MCF 10A (cell line): ENCODE data around the gene GTF2E1. TPM values are rescaled to one million over a fixed set of nuclear protein-coding genes. Genes with fewer than 3 reads are reported as not detected.

Experiments
- Bru-seq: library from RNA; stranded (reverse); fragments of 400-500 nt; gene quantifications from one replicate; lab custom pipeline; 2021; lab: Mats Ljungman, UMichigan
- BruChase-seq, 2 experiments: library from RNA; stranded (reverse); fragments of 400-500 nt; gene quantifications; one replicate each; lab custom pipeline; 2021; lab: Mats Ljungman, UMichigan
- BruUV-seq: library from RNA; stranded (reverse); fragments of 400-500 nt; replicated peaks from 2 replicates; lab custom pipeline; 2021; lab: Mats Ljungman, UMichigan
- CTCF ChIA-PET: fragments of 300-600 bp; sonication (Branson Sonifier 250); formaldehyde crosslinking; extraction: SDS; loops from one replicate; lab custom pipeline; 2021; ENCODE audit warnings: antibody characterized with exemption, inconsistent platforms; lab: Yijun Ruan, JAX
- POLR2A ChIA-PET: fragments of 300-600, 350-650 bp; sonication (Branson Sonifier 250); formaldehyde crosslinking; extraction: SDS; loops from one replicate; lab custom pipeline; 2020; ENCODE audit warnings: antibody characterized with exemption, inconsistent platforms; lab: Yijun Ruan, JAX
- DNase-seq: peaks from one replicate; pipeline ENCODE4 v3.0.0-alpha.2; 2018; ENCODE audit not compliant: unreplicated experiment
- H3K27ac Mint-ChIP-seq: one replicate; pipeline ENCODE4 v1.8.0; 2022; ENCODE audit warnings: mild to moderate bottlenecking, low read depth, mixed read lengths; ENCODE audit not compliant: unreplicated experiment
- H3K27me3 Mint-ChIP-seq: one replicate; pipeline ENCODE4 v1.8.0; 2022; ENCODE audit warnings: mixed read lengths; ENCODE audit not compliant: insufficient read depth, unreplicated experiment
- H3K36me3 Mint-ChIP-seq: one replicate; pipeline ENCODE4 v1.8.0; 2022; ENCODE audit warnings: mild to moderate bottlenecking, moderate library complexity, mixed read lengths; ENCODE audit not compliant: insufficient read depth, unreplicated experiment
- H3K4me1 Mint-ChIP-seq: one replicate; pipeline ENCODE4 v1.8.0; 2022; ENCODE audit warnings: mixed read lengths; ENCODE audit not compliant: insufficient read depth, unreplicated experiment
- H3K4me3 Mint-ChIP-seq: one replicate; pipeline ENCODE4 v1.8.0; 2022; ENCODE audit warnings: mild to moderate bottlenecking, moderate library complexity, mixed read lengths; ENCODE audit not compliant: unreplicated experiment
- H3K9me3 Mint-ChIP-seq: one replicate; pipeline ENCODE4 v1.8.0; 2022; ENCODE audit warnings: mixed read lengths; ENCODE audit not compliant: unreplicated experiment
- CTCF ChIP-seq: fragments of 200-600 bp; IDR thresholded peaks from one replicate; pipeline ENCODE4 v1.8.0; 2022; ENCODE audit warnings: antibody characterized with exemption, mild to moderate bottlenecking; ENCODE audit not compliant: unreplicated experiment
- intact Hi-C: fragments of 100-400 bp; cut with micrococcal nuclease; formaldehyde crosslinking; loops from 2 replicates; pipeline ENCODE4 v1.14.1; 2022
- long read RNA-seq: library from polyadenylated mRNA; stranded (forward); transcript quantifications from one replicate; pipeline ENCODE4 v2.0.0, GENCODE V29; 2022
- total RNA-seq: library from RNA; stranded (reverse); gene quantifications from 2 replicates; pipeline ENCODE4 v1.2.3, GENCODE V29; 2022

GTF2E1 gene
- total RNA-seq, result 18.0 and 21.6 TPM in 2 replicates
- percentile 69 among the genes with signal in this experiment for Bru-seq, nascent RNA
- percentile 58 among the genes with signal in this experiment for BruChase-seq, experiment 1, labeled RNA remaining after a 6-hour chase
- percentile 74 among the genes with signal in this experiment for BruChase-seq, experiment 2, labeled RNA remaining after a 2-hour chase
- long read RNA-seq, transcript GTF2E1-201 (5 exons, 3,012 nt), result major isoform, 24 of 35 reads
- long read RNA-seq, partial matches to known transcripts, result 3 of 35 reads
- long read RNA-seq, other reads (novel, unspliced or antisense), result 8 of 35 reads

GRCh38 chr3:120742198-120742848 is at the start of gene GTF2E1, which contains the start of gene RABL3:
Gene GTF2E1, plus strand, starts transcription at chr3:120742744. Its CDS starts 7,809 bp downstream, at chr3:120750553.
Gene RABL3, minus strand, starts transcription at chr3:120742516. Its CDS starts 9 bp downstream, at chr3:120742507.
- ChIA-PET POLR2A (interaction anchor here (0.7 to 5.5 kb wide), 12 partner anchors 10 to 511 kb away, joined by 3 to 38 read pairs (median 4); partner anchors contain the start of gene NDUFB4), CTCF (interaction anchor here (0.6 to 1.2 kb wide), 6 partner anchors 12 to 792 kb away, joined by 3 to 5 read pairs (median 4); no protein-coding TSS in a partner anchor)
- no TSS peak for BruUV-seq

DNA sequence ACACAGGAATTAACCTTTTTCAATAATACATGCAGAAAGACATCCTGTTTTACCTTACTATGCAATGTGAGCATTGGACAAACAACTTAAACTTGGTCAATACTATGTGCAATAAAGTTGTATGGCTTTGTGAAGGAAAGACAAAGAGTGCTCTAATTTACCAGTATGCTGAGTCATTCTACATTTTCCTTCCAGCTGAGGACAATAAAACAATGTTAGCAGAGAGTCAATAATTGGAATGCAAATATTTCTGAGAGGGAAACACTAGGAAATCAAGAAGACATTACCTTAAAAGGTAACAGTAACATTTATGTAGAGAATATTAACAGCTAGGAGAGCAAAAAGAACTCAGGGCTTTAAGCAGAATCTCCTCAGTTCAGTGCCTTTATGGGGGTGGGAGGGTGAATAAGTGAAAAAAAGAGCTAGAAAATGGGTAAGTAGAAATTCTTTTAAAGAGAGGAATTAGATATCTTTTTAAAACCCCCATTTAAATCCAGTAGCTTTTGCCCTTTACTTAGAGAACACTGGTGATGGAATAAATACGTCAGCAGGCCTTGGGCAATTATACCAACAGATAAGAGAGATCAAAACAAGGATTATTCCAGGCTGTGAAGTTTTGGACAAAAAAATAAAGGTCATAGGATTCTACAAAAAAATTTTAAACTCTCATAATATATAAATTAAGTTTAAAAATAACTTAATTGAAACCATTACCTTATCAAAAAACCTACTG is 48.9 kb upstream of the GTF2E1 start:
- Mint-ChIP-seq H3K9me3 (no peaks in the 10 kb centered on the region), H3K27me3 (no peaks in the 10 kb centered on the region), H3K27ac (peak overlapping the region; percentile 83), H3K36me3 (no peaks in the 10 kb centered on the region), H3K4me3 (no peak overlapping the region), H3K4me1 (peaks cover 7% of the 10 kb centered on the region)
- POLR2A ChIA-PET, result no interaction called here
- TF ChIP-seq CTCF, result no peak
- CTCF ChIA-PET, result interaction anchor here (1.2 to 1.4 kb wide), 2 partner anchors 60 to 276 kb away, joined by 3 to 5 read pairs; no protein-coding TSS in a partner anchor
- intact Hi-C loops, result no loop called here
- DNase-seq, result peak; percentile 26
- no TSS peak for BruUV-seq

More at GRCh38 chr3:120742198-120742848, at the start of gene GTF2E1, which contains the start of gene RABL3:
- Mint-ChIP-seq H3K4me3 (peak within 1 kb of the TSS; percentile 99), H3K27me3 (no peaks in the 10 kb centered on the region), H3K27ac (peak within 1 kb of the TSS; percentile 99), H3K9me3 (no peaks in the 10 kb centered on the region), H3K36me3 (peaks cover 6% of the 10 kb centered on the region), H3K4me1 (peaks cover 18% of the 10 kb centered on the region)
- intact Hi-C loops, result loop anchor here (2.0 kb wide), 1 partner anchor 394 kb away; the partner anchor contains the start of gene LRRC58
- DNase-seq, result peak; percentile 99
- no peak for TF ChIP-seq CTCF

DNA sequence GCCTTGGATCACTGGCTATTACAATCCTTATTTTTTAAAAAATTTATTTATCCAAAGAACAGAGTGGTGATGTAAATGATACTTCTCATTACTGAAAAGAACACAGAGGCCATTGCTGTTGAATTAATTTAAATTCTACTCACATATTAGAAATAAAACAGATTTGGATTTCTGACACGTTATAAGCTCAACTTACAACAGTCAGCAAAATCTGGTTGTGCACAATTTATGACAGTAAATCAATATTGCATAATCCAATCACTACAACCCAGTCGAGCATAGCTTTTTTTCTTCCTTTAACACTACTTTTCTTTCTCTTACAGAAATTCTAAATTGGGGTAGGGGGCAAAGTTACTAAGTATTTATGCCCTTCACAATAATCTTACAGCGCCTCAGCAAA is 43.2 kb upstream of the GTF2E1 start:
- CTCF ChIA-PET, result interaction anchor here (0.9 to 1.1 kb wide), 2 partner anchors 132 to 282 kb away, joined by 3 to 4 read pairs; no protein-coding TSS in a partner anchor
- intact Hi-C loops, result no loop called here
- POLR2A ChIA-PET, result interaction anchor here (1.6 kb wide), 1 partner anchor 12 kb away, joined by 4 read pairs; no protein-coding TSS in a partner anchor
- BruUV-seq, result no TSS peak
- Mint-ChIP-seq H3K36me3 (peaks cover 21% of the 10 kb centered on the region), H3K9me3 (no peaks in the 10 kb centered on the region), H3K27ac (no peak overlapping the region), H3K4me1 (no peaks in the 10 kb centered on the region), H3K4me3 (no peak overlapping the region), H3K27me3 (no peaks in the 10 kb centered on the region)
- no peak for TF ChIP-seq CTCF
- no peak for DNase-seq
